Muscle layer of colon (tissue), 2 donors: Measurements from ENCODE around the gene DMD.
"Not testable (repeated sequence)": the region's sequence is repeated elsewhere in the genome, so short reads cannot be mapped to it uniquely, and the experiment has no call there.

Experiments used
- H3K27ac ChIP-seq: one replicate; pipeline ENCODE4 v1.7.0; 2013; ENCODE audit warnings: low read depth, mild to moderate bottlenecking, low read length, moderate library complexity
- H3K27me3 ChIP-seq, 2 donors: one replicate each; pipeline ENCODE4 v1.7.0; 2013; ENCODE audit warnings: low read length in 2 of 2, mild to moderate bottlenecking in 2 of 2; ENCODE audit not compliant: insufficient read depth in 2 of 2, control insufficient read depth in 1 of 2
- H3K36me3 ChIP-seq: one replicate; pipeline ENCODE4 v1.7.0; 2013; ENCODE audit warnings: mild to moderate bottlenecking, low read length; ENCODE audit not compliant: insufficient read depth
- H3K4me1 ChIP-seq: one replicate; pipeline ENCODE4 v1.7.0; 2013; ENCODE audit warnings: mild to moderate bottlenecking, low read length; ENCODE audit not compliant: insufficient read depth
- H3K4me3 ChIP-seq, 2 donors: one replicate each; pipeline ENCODE4 v1.7.0; 2013; ENCODE audit warnings: low read length in 2 of 2, low read depth in 1 of 2, mild to moderate bottlenecking in 1 of 2, moderate library complexity in 1 of 2
- H3K9ac ChIP-seq: one replicate; pipeline ENCODE4 v1.7.0; 2013; ENCODE audit warnings: low read length
- H3K9me3 ChIP-seq: one replicate; pipeline ENCODE4 v1.7.0; 2013; ENCODE audit warnings: mild to moderate bottlenecking, low read length
- donor health status: abdominal sarcoma.
- donor health status: Adenocarcinoma of cecum.

DMD gene

DNA sequence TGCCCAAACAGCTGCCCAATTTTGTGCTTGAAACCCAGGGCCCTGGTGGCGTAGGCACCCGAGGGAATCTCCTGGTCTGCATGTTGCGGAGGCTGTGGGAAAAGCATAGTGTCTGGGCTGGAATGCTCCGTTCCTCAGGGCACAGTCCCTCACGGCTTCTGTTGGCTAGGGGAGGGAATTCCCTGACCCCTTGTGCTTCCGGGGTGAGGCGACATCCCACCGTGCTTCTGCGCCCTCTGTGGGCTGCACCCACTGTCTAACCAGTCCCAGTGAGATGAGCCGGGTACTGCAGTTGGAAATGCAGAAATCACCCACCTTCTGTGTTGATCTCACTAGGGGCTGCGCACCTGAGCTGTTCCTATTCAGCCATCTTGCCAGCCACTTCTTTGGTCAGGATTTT lies 1740.1 kb downstream of the DMD start:
- H3K9ac ChIP-seq: no peak overlapping the region
- no peaks in the 10 kb centered on the region for H3K36me3 ChIP-seq
- no peaks in the 10 kb centered on the region for H3K4me1 ChIP-seq
- H3K27me3 ChIP-seq: no peaks in the 10 kb centered on the region
- H3K4me3 ChIP-seq: no peak overlapping the region
- H3K27ac ChIP-seq: no peak overlapping the region
- H3K9me3 ChIP-seq: no peaks in the 10 kb centered on the region

DNA sequence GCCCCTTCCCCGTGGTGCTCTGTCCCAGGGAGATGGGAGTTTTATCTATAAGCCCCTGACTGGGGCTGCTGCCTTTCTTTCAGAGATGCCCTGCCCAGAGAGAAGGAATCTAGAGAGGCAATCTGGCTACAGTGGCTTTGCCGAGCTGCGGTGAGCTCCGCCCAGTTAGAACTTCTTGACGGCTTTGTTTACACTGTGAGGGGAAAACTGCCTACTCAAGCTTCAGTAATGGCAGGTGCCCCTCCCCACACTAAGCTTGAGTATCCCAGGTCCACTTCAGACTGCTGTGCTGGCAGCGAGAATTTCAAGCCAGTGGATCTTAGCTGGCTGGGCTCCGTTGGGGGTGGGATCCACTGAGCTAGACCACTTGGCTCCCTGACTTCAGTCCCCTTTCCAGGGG lies 1740.6 kb downstream of the DMD start:
- H3K9me3 ChIP-seq, H3K27me3 ChIP-seq, H3K4me3 ChIP-seq, H3K36me3 ChIP-seq, H3K4me1 ChIP-seq, H3K9ac ChIP-seq, H3K27ac ChIP-seq: not testable (repeated sequence)

DNA sequence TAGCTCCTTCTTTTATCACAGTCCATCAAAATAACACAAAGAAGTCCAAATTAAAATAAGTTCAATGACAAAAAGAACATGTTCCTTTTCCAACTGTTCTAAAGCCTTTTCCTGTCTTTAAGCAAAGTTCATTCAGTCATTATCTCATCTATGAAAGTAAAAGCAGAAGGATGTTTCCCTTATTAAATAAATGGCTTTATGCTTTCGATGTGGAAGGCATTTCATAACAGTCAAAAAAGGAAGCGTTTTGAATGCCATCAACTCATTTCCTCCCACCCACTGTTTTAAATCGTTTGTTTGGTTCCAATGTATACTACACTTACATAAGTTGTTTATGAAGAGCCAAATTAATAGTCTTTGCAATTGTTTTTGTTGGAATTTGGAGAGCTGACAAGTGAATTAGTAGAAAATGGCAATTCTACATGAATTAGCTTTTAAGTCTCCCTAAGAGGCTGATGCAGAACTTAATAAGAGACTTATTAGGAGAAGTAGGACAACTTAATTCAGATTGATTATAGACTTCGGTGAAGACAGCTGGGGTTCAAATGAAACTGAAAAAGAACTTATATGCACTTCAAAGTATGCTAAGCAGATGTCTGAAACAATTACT lies 1746.9 kb downstream of the DMD start:
- Histone ChIP-seq H3K4me1 (no peaks in the 10 kb centered on the region), H3K4me3 (no peak overlapping the region), H3K27me3 (no peaks in the 10 kb centered on the region), H3K36me3 (no peaks in the 10 kb centered on the region), H3K9me3 (no peaks in the 10 kb centered on the region), H3K9ac (no peak overlapping the region), H3K27ac (no peak overlapping the region)

DNA sequence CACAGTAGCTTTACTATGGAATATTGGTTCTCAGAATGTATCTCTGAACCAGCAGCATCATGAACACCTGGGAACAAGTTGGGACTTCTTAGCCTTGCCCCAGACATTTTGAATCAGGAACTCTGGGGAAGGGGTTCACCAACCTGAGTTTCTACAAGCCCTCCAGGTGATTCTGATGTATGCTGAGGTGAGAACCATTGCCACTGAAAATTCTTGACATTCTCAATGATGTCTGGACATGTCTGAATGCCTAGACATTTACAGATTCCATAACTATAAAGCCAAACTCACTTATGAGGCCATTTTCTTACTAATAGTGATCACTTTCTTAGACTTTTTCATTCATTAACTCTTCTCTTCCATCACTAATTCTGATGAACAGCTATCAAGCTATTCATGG lies 1750.1 kb downstream of the DMD start:
- Histone ChIP-seq H3K4me1 (no peaks in the 10 kb centered on the region), H3K9me3 (no peaks in the 10 kb centered on the region), H3K9ac (no peak overlapping the region), H3K4me3 (no peak overlapping the region), H3K36me3 (no peaks in the 10 kb centered on the region), H3K27me3 (no peaks in the 10 kb centered on the region), H3K27ac (no peak overlapping the region)

DNA sequence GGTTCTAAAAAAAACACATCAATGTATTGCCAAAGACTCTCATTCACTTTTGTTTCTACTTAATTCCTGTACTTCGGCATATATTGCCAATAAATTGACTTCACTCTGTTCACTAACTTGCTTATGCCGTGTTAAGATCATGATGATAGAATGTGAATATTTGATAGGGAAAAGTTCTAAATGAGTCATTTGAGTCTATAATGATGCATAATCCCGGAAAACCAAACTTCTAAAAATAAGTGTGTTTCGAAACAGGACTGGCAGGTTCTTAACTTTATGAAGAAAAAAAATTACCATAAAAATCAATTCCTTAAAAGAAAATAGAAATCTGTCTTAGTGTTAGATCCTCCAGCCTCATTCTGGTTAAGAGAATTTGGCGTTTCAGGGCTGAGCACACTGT lies 1752.0 kb downstream of the DMD start:
- no peaks in the 10 kb centered on the region for H3K36me3 ChIP-seq
- no peak overlapping the region for H3K4me3 ChIP-seq
- H3K27ac ChIP-seq: no peak overlapping the region
- H3K9me3 ChIP-seq: no peaks in the 10 kb centered on the region
- H3K4me1 ChIP-seq: no peaks in the 10 kb centered on the region
- H3K9ac ChIP-seq: no peak overlapping the region
- no peaks in the 10 kb centered on the region for H3K27me3 ChIP-seq

DNA sequence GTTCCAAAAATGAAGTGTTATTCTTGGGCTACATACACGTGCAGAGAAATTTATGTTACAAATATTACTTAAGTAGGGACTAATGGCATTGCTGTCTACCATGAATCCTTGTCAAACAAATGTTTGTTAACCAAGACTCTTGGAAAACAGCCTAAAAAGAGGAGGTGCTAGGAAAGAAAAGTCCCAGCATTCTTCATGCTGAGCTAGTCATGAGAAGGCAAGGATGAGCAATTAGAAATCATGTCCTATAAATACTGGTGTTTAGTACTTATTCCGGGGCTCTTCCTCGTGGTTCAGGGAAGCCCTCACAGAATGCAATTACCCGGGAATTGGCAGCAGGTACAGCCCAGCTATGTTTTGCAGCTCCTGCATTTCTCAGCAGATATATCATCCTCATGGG lies 1761.4 kb downstream of the DMD start:
- no peaks in the 10 kb centered on the region for H3K9me3 ChIP-seq
- H3K27me3 ChIP-seq: no peaks in the 10 kb centered on the region
- no peak overlapping the region for H3K4me3 ChIP-seq
- peaks cover 3% of the 10 kb centered on the region for H3K4me1 ChIP-seq
- no peaks in the 10 kb centered on the region for H3K36me3 ChIP-seq
- H3K9ac ChIP-seq: no peak overlapping the region
- no peak overlapping the region for H3K27ac ChIP-seq

DNA sequence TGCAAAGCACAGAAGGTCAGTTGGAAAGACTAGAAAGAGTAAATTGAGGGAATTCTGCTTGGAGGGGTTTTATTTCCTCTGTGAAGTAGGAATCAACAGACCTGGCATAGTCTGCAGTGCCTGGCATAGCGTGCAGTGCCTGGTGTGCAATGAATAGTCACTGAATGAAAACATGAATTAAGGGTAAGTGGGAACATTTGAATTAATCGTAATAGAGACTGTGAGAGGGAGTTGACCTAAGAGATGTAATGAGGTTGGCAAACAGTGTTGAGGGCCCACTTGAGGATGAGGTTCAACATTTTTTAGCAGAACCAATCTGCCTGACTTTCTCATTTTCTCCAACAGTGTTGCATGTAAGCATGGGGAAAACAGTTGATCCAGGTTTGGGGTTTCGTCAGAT lies 1762.3 kb downstream of the DMD start:
- Histone ChIP-seq H3K36me3 (no peaks in the 10 kb centered on the region), H3K9ac (no peak overlapping the region), H3K4me3 (no peak overlapping the region), H3K27me3 (no peaks in the 10 kb centered on the region), H3K9me3 (no peaks in the 10 kb centered on the region), H3K27ac (no peak overlapping the region), H3K4me1 (peaks cover 3% of the 10 kb centered on the region)

DNA sequence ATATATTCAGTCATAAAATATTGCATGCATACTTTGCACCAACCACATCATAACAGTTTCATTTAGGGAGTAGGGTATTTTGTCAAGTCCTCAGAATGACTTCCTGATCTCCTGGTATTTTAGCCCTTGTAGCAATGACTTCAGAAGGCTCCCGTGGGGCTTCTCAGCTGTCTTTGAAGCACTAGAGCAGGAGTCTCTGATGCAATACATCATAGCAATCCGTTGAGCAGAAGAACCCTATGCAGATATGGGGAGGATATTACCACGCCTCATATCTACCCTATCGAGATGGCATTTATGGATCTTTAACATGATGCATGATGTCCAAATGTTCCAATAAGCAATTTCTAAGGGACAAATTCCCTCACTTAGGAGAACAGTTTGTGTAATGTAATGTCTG lies 1765.8 kb downstream of the DMD start:
- H3K27ac ChIP-seq: no peak overlapping the region
- peaks cover under 1% of the 10 kb centered on the region for H3K4me1 ChIP-seq
- no peak overlapping the region for H3K4me3 ChIP-seq
- H3K36me3 ChIP-seq: no peaks in the 10 kb centered on the region
- H3K9ac ChIP-seq: no peak overlapping the region
- H3K9me3 ChIP-seq: no peaks in the 10 kb centered on the region
- no peaks in the 10 kb centered on the region for H3K27me3 ChIP-seq

DNA sequence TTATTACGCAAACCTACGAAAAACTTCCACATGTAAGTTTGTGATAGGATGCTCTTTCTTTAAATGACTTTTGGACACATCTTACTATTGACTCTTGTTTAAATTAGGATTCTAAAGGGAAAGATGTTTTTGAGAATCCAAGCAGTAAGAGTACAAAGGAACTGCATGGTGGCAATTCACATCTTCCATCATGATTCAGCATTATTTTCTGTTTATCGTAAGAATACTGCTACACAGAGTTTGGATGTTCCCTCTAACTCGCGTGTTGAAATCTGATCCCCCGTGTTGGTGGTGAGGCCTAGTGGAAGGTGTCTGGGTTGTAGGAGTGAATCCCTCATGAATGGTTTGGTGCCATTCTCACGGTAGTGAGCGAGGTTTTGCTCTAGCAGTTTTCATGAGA lies 1767.7 kb downstream of the DMD start:
- H3K27ac ChIP-seq: no peak overlapping the region
- H3K27me3 ChIP-seq: no peaks in the 10 kb centered on the region
- H3K4me1 ChIP-seq: no peaks in the 10 kb centered on the region
- no peaks in the 10 kb centered on the region for H3K9me3 ChIP-seq
- no peaks in the 10 kb centered on the region for H3K36me3 ChIP-seq
- H3K4me3 ChIP-seq: no peak overlapping the region
- H3K9ac ChIP-seq: no peak overlapping the region

DNA sequence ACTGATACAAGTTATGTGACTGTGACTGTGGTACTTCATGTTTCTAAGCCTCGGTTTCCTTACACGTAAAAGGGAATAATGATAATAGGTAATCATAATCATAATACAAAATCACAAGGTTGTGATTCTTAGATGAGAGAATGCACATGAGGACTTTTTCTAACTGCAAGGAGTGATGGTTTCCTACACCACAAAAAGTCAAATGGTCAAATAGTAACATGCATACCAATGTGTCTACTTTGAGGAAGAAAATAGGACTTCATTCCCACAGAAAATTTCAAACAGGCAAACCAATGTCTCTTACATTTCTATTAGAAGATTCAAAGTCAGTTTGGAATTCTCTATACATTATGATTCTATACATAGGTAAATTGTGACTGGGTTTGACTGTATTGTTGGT lies 1770.8 kb downstream of the DMD start:
- H3K27me3 ChIP-seq: no peaks in the 10 kb centered on the region
- no peaks in the 10 kb centered on the region for H3K4me1 ChIP-seq
- no peaks in the 10 kb centered on the region for H3K36me3 ChIP-seq
- H3K4me3 ChIP-seq: no peak overlapping the region
- H3K9me3 ChIP-seq: no peaks in the 10 kb centered on the region
- H3K27ac ChIP-seq: no peak overlapping the region
- H3K9ac ChIP-seq: no peak overlapping the region

DNA sequence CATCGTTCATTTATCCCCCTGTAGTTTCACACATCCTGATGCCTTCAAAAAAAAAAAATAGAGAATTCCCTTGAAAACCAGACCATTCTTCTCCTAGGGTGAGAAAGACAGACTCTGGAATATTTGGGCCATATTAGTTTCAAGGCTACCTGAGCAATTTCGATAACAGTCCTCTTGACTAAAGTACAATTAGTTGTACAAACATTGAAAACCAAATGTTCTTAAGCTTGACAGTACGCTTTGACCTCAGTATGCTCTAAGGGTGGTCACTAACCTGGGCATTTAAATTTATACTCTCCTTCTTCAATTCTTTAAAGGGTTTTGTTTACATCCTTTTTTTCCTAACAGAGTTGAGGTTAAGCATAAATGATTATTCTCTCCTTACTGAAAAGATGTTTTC lies 1774.9 kb downstream of the DMD start:
- Histone ChIP-seq H3K4me3 (no peak overlapping the region), H3K27ac (no peak overlapping the region), H3K4me1 (no peaks in the 10 kb centered on the region), H3K9me3 (no peaks in the 10 kb centered on the region), H3K27me3 (no peaks in the 10 kb centered on the region), H3K36me3 (no peaks in the 10 kb centered on the region), H3K9ac (no peak overlapping the region)

DNA sequence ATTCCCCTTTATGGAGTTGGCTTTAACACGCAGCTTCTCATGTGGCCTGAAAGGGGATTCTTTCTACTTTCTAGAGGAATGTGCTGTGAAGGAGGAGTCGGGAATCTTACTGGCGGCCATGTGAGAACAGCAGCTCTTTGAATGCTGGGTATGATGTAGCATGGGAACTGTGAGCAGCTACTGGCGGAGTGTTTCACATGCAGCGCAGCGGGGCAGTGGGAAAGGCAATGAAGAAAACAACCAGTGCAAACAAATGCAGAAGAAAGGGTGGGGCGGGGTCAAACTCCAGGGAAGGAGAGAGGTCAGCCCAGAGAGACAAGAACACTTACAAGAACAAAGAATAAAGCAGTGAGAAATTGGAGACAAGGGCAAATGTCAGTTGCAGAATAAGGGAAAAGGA lies 1775.8 kb downstream of the DMD start:
- Histone ChIP-seq H3K9me3 (no peaks in the 10 kb centered on the region), H3K27me3 (no peaks in the 10 kb centered on the region), H3K4me1 (no peaks in the 10 kb centered on the region), H3K4me3 (no peak overlapping the region), H3K36me3 (no peaks in the 10 kb centered on the region), H3K27ac (no peak overlapping the region), H3K9ac (no peak overlapping the region)
